ENCODE results near the gene KCNH6. TPM values are rescaled to one million over a fixed set of nuclear protein-coding genes. Genes with fewer than 3 reads are reported as not detected.

Gene KCNH6
- total RNA-seq, 4 donors from 2014 or later, result not detected

GRCh38 chr17:63537991-63538692, 15.0 kb downstream of the KCNH6 start:
- WGBS, 2 donors (ENCODE audit: low coverage in 1 of 2), result no CpG with 5 or more reads among the region's 62 CpGs
- Histone ChIP-seq H3K9me3 (no peaks in the 10 kb centered on the region), H3K4me1 (peaks cover 0 to 10% (median 8%) of the 10 kb centered on the region in 3 donors), H3K4me3 (peak overlapping the region in 1 of 2 donors; percentile 31), H3K36me3 (no peaks in the 10 kb centered on the region), H3K27me3 (peaks cover 61% of the 10 kb centered on the region), H3K27ac (no peak overlapping the region)
- ATAC-seq, result no peak
- TF ChIP-seq POLR2A (IDR thresholded peaks at IDR 0.05), result no peak
- no peak for TF ChIP-seq CTCF (IDR thresholded peaks at IDR 0.05)
- TF ChIP-seq POLR2AphosphoS5 (IDR thresholded peaks at IDR 0.05), result no peak
- TF ChIP-seq EP300 (IDR thresholded peaks at IDR 0.05), result no peak

- no peak overlapping the region for H3K4me3 ChIP-seq
Measured at GRCh38 chr17:63538693-63539595, 15.8 kb downstream of the KCNH6 start.

GRCh38 chr17:63540590-63540989, 17.4 kb downstream of the KCNH6 start:
- WGBS, 2 donors (ENCODE audit: low coverage in 1 of 2), result 56 to 82% methylated on average over 3 to 4 of the region's 4 CpGs
- no peak for ATAC-seq
- TF ChIP-seq EP300 (IDR thresholded peaks at IDR 0.05), result no peak
- TF ChIP-seq POLR2AphosphoS5 (IDR thresholded peaks at IDR 0.05), result no peak
- no peak for TF ChIP-seq POLR2A (IDR thresholded peaks at IDR 0.05)
- TF ChIP-seq CTCF (IDR thresholded peaks at IDR 0.05), result no peak

More at GRCh38 chr17:63538693-63539595, 15.8 kb downstream of the KCNH6 start:
- H3K4me1 ChIP-seq, result peaks cover 0 to 10% (median 8%) of the 10 kb centered on the region in 3 donors
- TF ChIP-seq POLR2A (IDR thresholded peaks at IDR 0.05) (no peak), EP300 (IDR thresholded peaks at IDR 0.05) (no peak), CTCF (IDR thresholded peaks at IDR 0.05) (no peak), POLR2AphosphoS5 (IDR thresholded peaks at IDR 0.05) (no peak)
- no peak overlapping the region for H3K27ac ChIP-seq
- WGBS, 2 donors (ENCODE audit: low coverage in 1 of 2), result 63 to 75% methylated on average over 4 to 6 of the region's 9 CpGs
- ATAC-seq, result no peak
- H3K27me3 ChIP-seq, result peaks cover 61% of the 10 kb centered on the region
- no peaks in the 10 kb centered on the region for H3K9me3 ChIP-seq
- H3K36me3 ChIP-seq, result no peaks in the 10 kb centered on the region

GRCh38 chr17:63542218-63542545, 19.0 kb downstream of the KCNH6 start:
- Histone ChIP-seq H3K4me3 (no peak overlapping the region), H3K9me3 (no peaks in the 10 kb centered on the region), H3K27me3 (peaks cover 38% of the 10 kb centered on the region), H3K4me1 (peaks cover 0 to 10% (median 8%) of the 10 kb centered on the region in 3 donors), H3K27ac (no peak overlapping the region), H3K36me3 (no peaks in the 10 kb centered on the region)
- no peak for ATAC-seq
- WGBS, 2 donors (ENCODE audit: low coverage in 1 of 2), result no CpG with 5 or more reads among the region's 9 CpGs
- TF ChIP-seq CTCF (IDR thresholded peaks at IDR 0.05) (no peak), POLR2AphosphoS5 (IDR thresholded peaks at IDR 0.05) (no peak), POLR2A (IDR thresholded peaks at IDR 0.05) (no peak), EP300 (IDR thresholded peaks at IDR 0.05) (no peak)

More at GRCh38 chr17:63540590-63540989, 17.4 kb downstream of the KCNH6 start:
- no peaks in the 10 kb centered on the region for H3K9me3 ChIP-seq
- peaks cover 0 to 10% (median 8%) of the 10 kb centered on the region in 3 donors for H3K4me1 ChIP-seq
- no peak overlapping the region for H3K4me3 ChIP-seq
- no peaks in the 10 kb centered on the region for H3K36me3 ChIP-seq
- peaks cover 53% of the 10 kb centered on the region for H3K27me3 ChIP-seq
- no peak overlapping the region for H3K27ac ChIP-seq

Data from gastroesophageal sphincter (tissue), 4 donors.